ENCODE data around the gene HOMEZ.
"Not testable (repeated sequence)": the region's sequence is repeated elsewhere in the genome, so short reads cannot be mapped to it uniquely, and the experiment has no call there.

The HOMEZ gene

DNA sequence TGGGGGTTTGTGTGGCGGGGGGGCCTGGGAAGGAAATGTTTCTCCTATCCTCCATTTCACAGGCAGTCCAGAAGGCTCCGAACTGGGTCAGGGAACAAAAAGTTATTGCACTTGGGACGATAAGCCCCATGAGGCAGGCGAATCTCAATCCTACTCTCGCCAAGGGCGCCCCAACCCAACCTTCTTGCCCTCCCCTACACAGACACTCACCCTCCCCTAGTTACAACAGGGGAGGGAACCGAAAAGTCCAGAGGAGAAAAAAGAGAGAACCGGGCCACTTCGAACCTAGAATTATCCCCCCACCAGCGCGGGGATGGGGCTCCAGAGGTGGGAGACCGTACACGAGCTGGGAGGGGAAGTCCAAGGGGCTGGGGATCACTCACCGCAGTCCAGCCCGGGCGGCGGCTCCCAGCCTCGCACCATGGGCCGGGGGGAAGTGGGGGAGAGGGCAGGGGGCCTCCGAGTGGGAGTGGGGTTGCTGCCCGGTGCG is 357 bp downstream of the HOMEZ start:
- in situ Hi-C loops (cut with MboI; ENCODE audit: low sequenced_read_pairs) = no loop called here

DNA sequence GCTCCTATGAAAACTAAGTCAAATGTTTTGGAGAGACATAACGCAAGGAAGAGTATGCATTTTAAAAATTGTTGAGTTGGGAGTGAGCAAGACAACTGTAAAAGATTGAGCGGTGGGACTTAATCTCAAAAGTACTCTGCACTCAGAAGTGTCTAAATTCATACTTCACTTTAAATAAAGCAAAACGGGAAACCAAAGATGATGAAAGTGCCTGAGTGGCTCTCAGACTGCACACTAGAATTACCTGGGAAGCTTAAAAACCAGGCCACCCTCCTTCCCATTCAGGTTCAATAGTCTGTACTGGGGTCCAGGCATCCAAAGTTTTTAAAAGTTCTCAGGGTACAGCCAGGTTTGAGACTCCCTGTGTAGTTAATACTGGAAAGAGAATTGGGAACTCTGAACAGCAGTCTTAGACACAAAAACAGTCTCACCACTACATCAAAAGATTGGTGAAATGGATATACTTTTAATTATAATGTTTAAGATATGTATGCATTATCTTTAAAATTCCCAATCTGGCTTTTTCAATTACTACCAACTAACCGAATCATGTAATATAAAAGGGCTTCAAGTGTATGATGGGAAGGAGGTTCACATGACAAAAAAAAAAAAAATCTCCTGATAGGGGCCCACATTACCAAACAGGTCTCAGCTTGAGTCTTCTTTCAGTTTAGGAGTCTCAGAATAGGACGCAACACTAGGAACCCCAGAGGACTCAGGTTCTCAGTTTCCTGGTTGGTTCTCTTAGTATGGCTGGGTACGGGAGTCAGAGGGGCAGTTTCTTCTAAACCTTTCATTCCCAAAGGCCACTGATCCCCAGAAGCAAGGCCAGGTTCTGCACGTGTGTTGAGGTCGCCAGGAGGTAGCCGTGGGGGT is 1.0 kb downstream of the HOMEZ start:
- in situ Hi-C loops (cut with MboI; ENCODE audit: low sequenced_read_pairs) = no loop called here

DNA sequence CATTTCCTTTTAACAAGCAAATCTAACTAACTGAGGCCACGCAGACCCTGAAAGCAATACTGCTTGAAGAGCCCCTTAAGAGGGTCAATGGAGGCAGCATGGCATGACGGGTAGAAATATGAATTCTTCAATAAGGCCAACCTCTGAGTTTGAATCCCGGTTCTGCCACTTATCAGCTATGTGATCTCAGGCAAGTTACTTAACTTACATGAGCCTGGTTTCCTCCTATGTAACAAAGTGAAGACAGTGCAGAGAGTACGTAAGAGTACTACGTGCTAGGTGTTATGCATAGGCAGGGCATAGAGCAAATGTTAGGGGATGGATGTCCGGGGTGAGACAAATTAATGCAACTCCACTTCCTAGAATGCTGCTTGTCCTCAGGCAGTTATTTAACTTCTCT is 4.7 kb downstream of the HOMEZ start:
- in situ Hi-C loops (cut with MboI; ENCODE audit: low sequenced_read_pairs) = no loop called here

GRCh38 chr14:23277928-23278327 is 8.0 kb downstream of the HOMEZ start:
- in situ Hi-C loops (cut with MboI; ENCODE audit: low sequenced_read_pairs) = not testable (repeated sequence)

DNA sequence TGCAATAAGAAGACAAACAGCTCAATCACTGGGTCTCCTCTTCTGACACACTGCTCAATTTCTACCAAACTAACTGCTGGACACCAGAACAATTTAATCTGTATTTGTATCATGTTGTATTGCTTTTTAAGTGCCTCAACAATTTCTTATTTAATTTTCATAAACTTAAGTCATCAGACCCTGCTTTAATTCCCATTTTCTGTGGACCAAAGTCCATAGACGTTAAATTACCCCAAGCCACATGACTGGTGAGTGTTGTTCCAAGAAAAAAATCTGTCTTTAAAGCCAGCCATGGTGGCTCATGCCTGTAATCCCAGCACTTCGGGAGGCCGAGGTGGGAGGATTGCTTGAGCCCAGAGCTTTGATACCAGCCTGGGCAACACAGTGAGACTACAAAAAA is 8.7 kb downstream of the HOMEZ start:
- in situ Hi-C loops (cut with MboI; ENCODE audit: low sequenced_read_pairs) = no loop called here

DNA sequence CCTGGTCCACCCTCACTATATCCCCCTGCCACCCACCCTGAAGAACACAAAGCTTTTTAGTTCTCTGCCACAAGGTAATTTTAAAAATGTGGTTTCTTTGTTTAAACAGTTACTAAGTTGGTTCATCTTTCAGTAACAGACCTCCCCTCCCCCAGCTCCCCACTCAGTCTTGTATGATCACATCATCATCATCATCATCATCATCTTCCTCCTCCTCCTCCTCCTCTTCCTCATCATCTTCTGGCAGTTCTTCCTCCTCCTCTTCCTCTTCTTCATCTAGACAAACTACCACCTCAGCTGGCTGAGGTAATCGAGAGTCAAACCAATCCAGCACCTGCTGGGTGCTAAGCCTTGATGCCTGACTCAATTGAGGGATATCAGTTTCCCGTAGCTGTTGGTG is 10.5 kb downstream of the HOMEZ start:
- in situ Hi-C loops (cut with MboI; ENCODE audit: low sequenced_read_pairs) = no loop called here

DNA sequence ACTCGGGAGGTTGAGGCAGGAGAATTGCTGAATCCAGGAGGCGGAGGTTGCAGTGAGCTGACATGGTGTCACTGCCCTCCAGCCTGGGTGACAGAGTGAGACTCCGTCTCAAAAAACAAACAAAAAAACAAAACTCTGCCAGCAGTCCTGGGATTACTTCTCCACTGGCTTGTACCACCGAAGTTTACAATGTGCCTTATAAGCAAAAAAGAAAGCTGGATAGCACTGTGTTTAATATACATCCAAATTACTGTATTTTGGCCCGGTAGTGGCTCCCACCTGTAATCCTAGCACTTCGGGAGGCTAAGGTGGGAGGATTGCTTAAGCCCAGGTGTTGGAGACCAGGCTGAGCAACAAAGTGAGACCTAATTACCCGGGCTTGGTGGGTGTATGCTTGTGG is 16.7 kb downstream of the HOMEZ start:
- in situ Hi-C loops (cut with MboI; ENCODE audit: low sequenced_read_pairs) = no loop called here

GRCh38 chr14:23260849-23261248 is 25.1 kb downstream of the HOMEZ start:
- in situ Hi-C loops (cut with MboI; ENCODE audit: low sequenced_read_pairs) = not testable (repeated sequence)

DNA sequence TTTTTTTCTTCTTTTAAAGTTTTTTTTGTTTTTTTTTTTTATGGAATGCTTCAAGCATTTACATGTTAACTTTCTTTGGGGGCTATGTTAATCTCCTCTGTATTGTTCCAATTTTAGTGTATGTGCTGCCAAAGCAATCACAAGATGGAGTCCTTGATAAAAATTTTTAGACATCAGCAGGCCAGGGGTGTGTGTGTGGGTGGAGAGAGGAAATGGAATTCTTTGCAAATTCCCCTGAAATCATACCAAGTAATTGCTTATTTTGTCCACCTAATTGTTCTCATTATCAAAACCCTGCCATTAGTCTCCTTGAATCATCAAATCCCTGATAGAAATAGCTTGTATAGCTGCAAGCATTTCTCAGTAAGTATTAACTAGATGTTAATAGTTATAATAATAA is 26.5 kb downstream of the HOMEZ start:
- in situ Hi-C loops (cut with MboI; ENCODE audit: low sequenced_read_pairs) = no loop called here

- in situ Hi-C loops (cut with MboI; ENCODE audit: low sequenced_read_pairs) = no loop called here
Observed at GRCh38 chr14:23258256-23258655, 27.7 kb downstream of the HOMEZ start.

DNA sequence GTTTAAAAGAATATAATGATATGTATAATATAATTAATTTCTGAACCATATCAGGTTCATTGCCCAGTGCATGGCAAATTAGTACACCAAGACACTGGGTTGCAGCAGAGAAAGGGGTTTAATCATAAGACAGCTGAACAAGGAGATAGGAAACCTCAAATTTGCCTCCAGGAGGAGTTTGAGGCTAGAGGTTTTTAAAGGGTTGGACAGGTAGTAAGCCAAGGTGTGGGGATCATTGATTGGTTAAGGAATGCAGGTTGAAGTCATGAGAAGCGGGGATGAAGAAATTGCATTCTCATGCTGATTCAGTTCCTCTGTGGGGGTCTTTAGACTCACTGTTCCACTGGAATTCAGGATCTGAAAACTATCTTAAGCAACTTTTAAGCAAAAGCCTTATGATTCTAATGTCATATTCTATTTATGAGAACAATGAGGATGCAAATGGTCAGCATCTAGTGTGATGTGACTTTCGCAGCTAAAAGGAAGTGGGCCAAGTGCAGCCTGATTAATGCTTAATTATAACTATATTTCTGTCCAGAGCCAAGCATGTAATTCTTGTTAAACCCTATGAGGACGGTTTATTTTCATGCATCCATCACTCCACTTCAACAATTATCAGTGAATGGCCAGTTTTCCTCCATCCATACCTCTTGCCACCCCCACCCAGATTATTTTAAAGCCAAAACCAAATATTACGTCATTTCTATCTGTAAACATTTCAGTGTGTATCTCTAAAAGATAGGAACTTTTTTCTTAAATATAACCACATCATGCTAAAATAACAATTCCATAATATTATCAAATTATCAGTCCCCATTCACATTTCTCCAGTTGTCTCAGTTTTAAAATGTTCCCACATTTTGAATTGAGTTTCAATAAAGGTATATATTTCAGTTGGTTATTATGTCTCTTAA is 33.3 kb downstream of the HOMEZ start:
- in situ Hi-C loops (cut with MboI; ENCODE audit: low sequenced_read_pairs) = no loop called here

GRCh38 chr14:23252006-23252405 is 33.9 kb downstream of the HOMEZ start:
- in situ Hi-C loops (cut with MboI; ENCODE audit: low sequenced_read_pairs) = no loop called here

- in situ Hi-C loops (cut with MboI; ENCODE audit: low sequenced_read_pairs) = no loop called here
Observed at GRCh38 chr14:23249824-23250223, 36.1 kb downstream of the HOMEZ start.

GRCh38 chr14:23248601-23249000 is 37.3 kb downstream of the HOMEZ start:
- in situ Hi-C loops (cut with MboI; ENCODE audit: low sequenced_read_pairs) = no loop called here

GRCh38 chr14:23245282-23245681 is 40.6 kb downstream of the HOMEZ start:
- in situ Hi-C loops (cut with MboI; ENCODE audit: low sequenced_read_pairs) = no loop called here

GRCh38 chr14:23243066-23243465 is 42.9 kb downstream of the HOMEZ start:
- in situ Hi-C loops (cut with MboI; ENCODE audit: low sequenced_read_pairs) = no loop called here

DNA sequence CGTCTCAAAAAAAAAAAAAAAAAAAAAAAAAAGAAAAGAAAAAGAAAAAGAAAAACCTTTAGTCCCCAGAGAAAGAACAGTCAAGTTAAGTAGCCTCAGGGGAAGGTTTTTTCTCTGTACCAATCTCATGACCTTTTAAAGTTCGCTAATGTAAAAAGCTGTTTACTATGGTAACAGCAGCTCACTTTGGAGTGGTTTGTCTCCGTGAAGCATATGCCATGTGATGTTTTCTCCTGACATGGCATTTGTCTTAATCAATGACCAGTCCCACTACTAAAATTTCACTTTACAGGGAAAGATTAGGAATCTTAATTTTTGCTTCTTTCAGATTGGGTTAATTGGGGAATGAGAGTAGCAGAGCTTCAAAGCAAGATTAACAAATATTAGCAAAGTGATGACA is 43.9 kb downstream of the HOMEZ start:
- in situ Hi-C loops (cut with MboI; ENCODE audit: low sequenced_read_pairs) = no loop called here

DNA sequence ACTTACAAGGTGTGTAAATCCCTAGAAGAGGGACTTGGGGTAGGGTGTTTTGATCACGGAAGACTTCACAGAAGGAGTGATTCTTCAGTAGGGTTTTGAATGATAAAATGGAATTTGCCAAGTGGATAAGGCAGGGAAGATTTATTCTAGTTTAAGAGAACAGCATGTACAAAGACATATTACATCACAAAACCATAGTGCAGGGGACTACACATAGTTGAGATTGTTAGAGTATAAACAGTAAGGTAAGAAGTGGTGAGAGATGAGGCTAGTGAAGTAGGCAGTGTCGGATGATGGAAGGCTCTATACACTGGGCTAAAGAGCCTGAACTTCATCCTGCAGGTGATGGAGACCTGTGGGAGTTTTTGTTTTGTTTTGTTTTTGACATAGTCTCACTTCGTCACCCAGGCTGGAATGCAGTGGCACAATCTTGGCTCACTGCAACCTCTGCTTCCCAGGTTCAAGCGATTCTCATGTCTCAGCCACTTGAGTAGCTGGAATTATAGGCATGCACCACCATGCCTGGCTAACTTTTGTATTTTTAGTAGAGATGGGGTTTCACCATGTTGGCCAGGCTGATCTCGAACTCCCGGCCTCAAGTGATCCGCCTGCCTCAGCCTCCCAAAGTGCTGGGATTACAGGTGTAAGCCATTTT is 44.7 kb downstream of the HOMEZ start:
- in situ Hi-C loops (cut with MboI; ENCODE audit: low sequenced_read_pairs) = not testable (repeated sequence)

DNA sequence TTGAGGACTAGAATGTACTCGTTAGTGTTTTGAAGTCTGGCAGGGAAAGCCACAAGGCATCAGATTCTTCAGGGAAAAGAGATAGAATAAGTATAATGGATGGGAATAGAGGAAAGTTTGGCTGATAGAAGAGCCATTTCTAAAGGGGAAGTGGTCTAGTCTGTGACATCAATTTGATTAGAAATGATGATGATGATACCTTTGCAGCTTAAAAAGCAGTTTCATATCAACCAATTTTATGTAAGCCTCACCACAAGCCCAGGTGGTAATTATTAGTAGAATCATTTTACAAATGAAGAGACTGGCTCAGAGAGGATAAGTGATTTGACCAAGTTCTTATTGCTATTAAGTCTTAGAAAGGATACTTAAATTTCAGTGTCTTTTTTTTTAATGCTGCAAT is 45.3 kb downstream of the HOMEZ start:
- in situ Hi-C loops (cut with MboI; ENCODE audit: low sequenced_read_pairs) = no loop called here

- in situ Hi-C loops (cut with MboI; ENCODE audit: low sequenced_read_pairs) = no loop called here
Observed at GRCh38 chr14:23237772-23238594, 47.9 kb downstream of the HOMEZ start, which contains the start of gene RNF212B. Gene RNF212B (plus strand): TSS chr14:23237936. CDS start chr14:23240346, 2,410 bp downstream.

Measured in HL-60/S4 (cell line).